Endometrium (tissue), 2 donors: ENCODE data around the gene MB.

Source experiments
- FAIRE-seq: peaks from 2 replicates; lab custom pipeline; 2012; peaks lifted over from hg19 to GRCh38; lab: Jason Lieb, UNC
- donor health status: control.
- donor health status: control.

Gene MB

GRCh38 chr22:35615156-35615555, 2.0 kb downstream of the MB start:
- no peak for FAIRE-seq

GRCh38 chr22:35614404-35614803, 2.7 kb downstream of the MB start:
- no peak for FAIRE-seq

- no peak for FAIRE-seq
These were observed 4.2 kb downstream of the MB start for GRCh38 chr22:35612903-35613302.

- FAIRE-seq, result no peak
These were observed 5.1 kb downstream of the MB start for GRCh38 chr22:35611891-35612576.

- no peak for FAIRE-seq
These were observed 5.8 kb downstream of the MB start for GRCh38 chr22:35611200-35611890.

- no peak for FAIRE-seq
These were observed 6.4 kb downstream of the MB start for GRCh38 chr22:35610741-35611140.

GRCh38 chr22:35609761-35610160, 7.4 kb downstream of the MB start:
- no peak for FAIRE-seq

GRCh38 chr22:35609261-35609660, 7.9 kb downstream of the MB start:
- no peak for FAIRE-seq

- FAIRE-seq, result no peak
These were observed 9.0 kb downstream of the MB start for GRCh38 chr22:35608088-35608487.

- no peak for FAIRE-seq
These were observed 10.2 kb downstream of the MB start for GRCh38 chr22:35606916-35607315.

GRCh38 chr22:35605851-35606481, 11.2 kb downstream of the MB start:
- no peak for FAIRE-seq

GRCh38 chr22:35605369-35605680, 11.8 kb downstream of the MB start:
- FAIRE-seq, result no peak

GRCh38 chr22:35604621-35605368, 12.3 kb downstream of the MB start:
- no peak for FAIRE-seq

GRCh38 chr22:35601743-35602615, 15.2 kb downstream of the MB start:
- FAIRE-seq, result no peak

GRCh38 chr22:35601013-35601580, 16.0 kb downstream of the MB start:
- FAIRE-seq, result no peak

GRCh38 chr22:35600476-35600875, 16.7 kb downstream of the MB start:
- FAIRE-seq, result no peak

- FAIRE-seq, result no peak
These were observed 17.8 kb downstream of the MB start for GRCh38 chr22:35599364-35599763.

GRCh38 chr22:35598396-35598710, 18.8 kb downstream of the MB start:
- FAIRE-seq, result no peak

- no peak for FAIRE-seq
These were observed 19.3 kb downstream of the MB start for GRCh38 chr22:35597692-35598395.

- FAIRE-seq, result no peak
These were observed 20.3 kb downstream of the MB start for GRCh38 chr22:35596821-35597220.

- FAIRE-seq, result no peak
These were observed 22.4 kb downstream of the MB start for GRCh38 chr22:35594686-35595085.
